H1 (cell line): Measurements from ENCODE around the gene CDH2. TPM values are rescaled to one million over a fixed set of nuclear protein-coding genes. Genes with fewer than 3 reads are reported as not detected.

Experiments used
- CTCF ChIA-PET: fragments of 300-600 bp; sonication (Branson Sonifier 250); formaldehyde crosslinking; loops from one replicate; lab custom pipeline; 2021; ENCODE audit not compliant: partially characterized antibody; lab: Charles Lee
- POLR2A ChIA-PET: fragments of 300-600 bp; sonication (Branson Sonifier 250); formaldehyde crosslinking; loops from one replicate; lab custom pipeline; 2021; ENCODE audit warnings: inconsistent platforms; ENCODE audit not compliant: partially characterized antibody; lab: Charles Lee
- DNase-seq, 2 experiments: peaks; one replicate each; pipeline versions ENCODE4 v3.0.0 to v3.0.0-alpha.2; 2010 to 2022; ENCODE audit warnings: low spot score in 2 of 2, low read depth in 1 of 2, mixed read lengths in 1 of 2
- FAIRE-seq: peaks from 2 replicates; lab custom pipeline; 2011; peaks lifted over from hg19 to GRCh38; lab: Jason Lieb, UNC
- H2AFZ ChIP-seq: 2 replicates; pipeline ENCODE4 v1.8.1; 2012; ENCODE audit warnings: low read length, inconsistent platforms
- H2AK5ac ChIP-seq: 2 replicates; pipeline ENCODE4 v1.6.1; 2013; ENCODE audit warnings: low read depth, low read length
- H2BK120ac ChIP-seq: replicated peaks from 2 replicates; pipeline ENCODE3; 2013; ENCODE audit warnings: low read depth, low read length, inconsistent platforms
- H2BK12ac ChIP-seq: 2 replicates; pipeline ENCODE4 v1.6.1; 2013; ENCODE audit warnings: low read depth, low read length
- H2BK15ac ChIP-seq: 2 replicates; pipeline ENCODE4 v1.6.1; 2013; ENCODE audit warnings: low read length
- H2BK20ac ChIP-seq: 2 replicates; pipeline ENCODE4 v1.6.1; 2013; ENCODE audit warnings: low read length
- H2BK5ac ChIP-seq: 2 replicates; pipeline ENCODE4 v1.6.1; 2013; ENCODE audit warnings: low read depth, low read length
- H3K14ac ChIP-seq: 2 replicates; pipeline ENCODE4 v1.6.1; 2013; ENCODE audit warnings: inconsistent platforms; ENCODE audit not compliant: insufficient read length
- H3K18ac ChIP-seq: 2 replicates; pipeline ENCODE4 v1.6.1; 2013; ENCODE audit warnings: low read length; ENCODE audit errors: extremely low read depth
- H3K23ac ChIP-seq: 2 replicates; pipeline ENCODE4 v1.6.1; 2013; ENCODE audit warnings: inconsistent platforms; ENCODE audit not compliant: insufficient read length
- H3K23me2 ChIP-seq: 2 replicates; pipeline ENCODE4 v1.6.1; 2013; ENCODE audit warnings: low read depth, low read length
- H3K27ac ChIP-seq: 2 replicates; pipeline ENCODE4 v1.6.1; 2011; ENCODE audit warnings: low read depth, low read length, inconsistent platforms
- H3K27me3 ChIP-seq, 4 experiments: replicated peaks in 1 of 4; 1 replicate in 1 of 4; 2 replicates in 3 of 4; pipeline versions ENCODE4 v1.6.1 to v1.8.1; 2011 to 2013; ENCODE audit warnings: low read length in 3 of 4, mild to moderate bottlenecking in 3 of 4, inconsistent platforms in 2 of 4, mixed read lengths in 2 of 4, moderate library complexity in 1 of 4; ENCODE audit not compliant: control insufficient read depth in 3 of 4, insufficient read depth in 3 of 4; ENCODE audit errors: extremely low read depth in 1 of 4
- H3K36me3 ChIP-seq, 4 experiments: 2 replicates each; pipeline versions ENCODE4 v1.6.1 to v1.8.1; 2011 to 2013; ENCODE audit warnings: mild to moderate bottlenecking in 4 of 4, low read length in 3 of 4, moderate library complexity in 2 of 4, control low read depth in 1 of 4, inconsistent platforms in 1 of 4; ENCODE audit not compliant: insufficient read depth in 4 of 4, control insufficient read depth in 2 of 4
- H3K4ac ChIP-seq: replicated peaks from 2 replicates; pipeline ENCODE3; 2013; ENCODE audit warnings: low read length, low read depth, mixed read lengths, inconsistent platforms; ENCODE audit not compliant: insufficient read length
- H3K4me1 ChIP-seq, 4 experiments: replicated peaks in 1 of 4; 1 replicate in 1 of 4; 2 replicates in 3 of 4; pipeline versions ENCODE4 v1.6.1 to v1.8.1; 2011 to 2013; ENCODE audit warnings: low read length in 3 of 4, inconsistent platforms in 2 of 4, mixed read lengths in 1 of 4; ENCODE audit not compliant: insufficient read depth in 4 of 4, control insufficient read depth in 3 of 4
- H3K4me2 ChIP-seq, 2 experiments: 2 replicates each; pipeline versions ENCODE4 v1.6.1 to v1.8.1; 2011 to 2013; ENCODE audit warnings: low read depth in 2 of 2, low read length in 2 of 2, control low read depth in 1 of 2, inconsistent platforms in 1 of 2, mild to moderate bottlenecking in 1 of 2; ENCODE audit not compliant: insufficient read depth in 1 of 2
- H3K4me3 ChIP-seq, 4 experiments: fragments of 200-600, 300-600 bp in 1 of 4; sonication (generic), shearing (Covaris generic), sonication (Bioruptor Twin) in 1 of 4; 2 replicates each; pipeline versions ENCODE4 v1.5.1 to v1.8.1; 2011 to 2016; ENCODE audit warnings: low read length in 4 of 4, low read depth in 3 of 4, control low read depth in 2 of 4, inconsistent platforms in 2 of 4, mild to moderate bottlenecking in 2 of 4, mixed read lengths in 1 of 4, moderate library complexity in 1 of 4; ENCODE audit not compliant: insufficient read depth in 2 of 4; ENCODE audit errors: extremely low read depth in 1 of 4
- H3K56ac ChIP-seq: replicated peaks from 2 replicates; pipeline ENCODE3; 2013; ENCODE audit warnings: low read depth, mild to moderate bottlenecking, mixed read lengths, low read length, inconsistent platforms; ENCODE audit not compliant: insufficient read length
- H3K79me1 ChIP-seq: 2 replicates; pipeline ENCODE4 v1.6.1; 2013; ENCODE audit warnings: low read depth, low read length, control low read depth
- H3K79me2 ChIP-seq, 2 experiments: 2 replicates each; pipeline versions ENCODE4 v1.6.1 to v1.8.1; 2012 to 2013; ENCODE audit warnings: low read length in 2 of 2, mild to moderate bottlenecking in 2 of 2, inconsistent platforms in 1 of 2; ENCODE audit not compliant: insufficient read depth in 2 of 2, control insufficient read depth in 1 of 2
- H3K9ac ChIP-seq, 4 experiments: replicated peaks in 1 of 4; 1 replicate in 1 of 4; 2 replicates in 3 of 4; pipeline versions ENCODE4 v1.6.1 to v1.8.1; 2011 to 2013; ENCODE audit warnings: low read depth in 3 of 4, low read length in 3 of 4, control low read depth in 2 of 4, mild to moderate bottlenecking in 2 of 4, moderate library complexity in 2 of 4, inconsistent platforms in 1 of 4; ENCODE audit errors: extremely low read depth in 1 of 4
- H3K9me3 ChIP-seq, 2 experiments: 2 replicates each; pipeline versions ENCODE4 v1.6.1 to v1.8.1; 2012 to 2013; ENCODE audit warnings: mild to moderate bottlenecking in 2 of 2, moderate library complexity in 2 of 2, control low read depth in 1 of 2, inconsistent platforms in 1 of 2, low read depth in 1 of 2, low read length in 1 of 2, mixed read lengths in 1 of 2; ENCODE audit not compliant: insufficient read depth in 2 of 2
- H4K20me1 ChIP-seq, 2 experiments: replicated peaks in 1 of 2; 2 replicates each; pipeline versions ENCODE3 to v1.8.1; 2011 to 2013; ENCODE audit warnings: inconsistent platforms in 2 of 2, low read length in 2 of 2, mild to moderate bottlenecking in 1 of 2; ENCODE audit not compliant: insufficient read depth in 2 of 2, control insufficient read depth in 1 of 2
- H4K5ac ChIP-seq: 2 replicates; pipeline ENCODE4 v1.6.1; 2013; ENCODE audit warnings: low read length, low read depth, mixed read lengths, inconsistent platforms; ENCODE audit not compliant: insufficient read length
- H4K8ac ChIP-seq: 2 replicates; pipeline ENCODE4 v1.8.0; 2013; ENCODE audit warnings: mild to moderate bottlenecking, moderate library complexity, low read length, inconsistent platforms; ENCODE audit not compliant: insufficient read depth; ENCODE audit errors: extremely low read depth
- H4K91ac ChIP-seq: replicated peaks from 2 replicates; pipeline ENCODE3; 2013; ENCODE audit warnings: low read length, mixed read lengths, inconsistent platforms; ENCODE audit not compliant: insufficient read length
- ATF2 ChIP-seq: IDR thresholded peaks from 2 replicates; pipeline ENCODE4 v1.6.1; 2012; ENCODE audit warnings: low read length, inconsistent platforms
- CHD1 ChIP-seq: IDR thresholded peaks from 2 replicates; pipeline ENCODE4 v1.6.1; 2012; ENCODE audit warnings: low read depth, low read length, improper control_type of control experiment
- MAX ChIP-seq: IDR thresholded peaks from 2 replicates; pipeline ENCODE4 v1.6.1; 2012; ENCODE audit warnings: inconsistent platforms
- SP4 ChIP-seq: IDR thresholded peaks from 2 replicates; pipeline ENCODE4 v1.6.1; 2012; ENCODE audit warnings: low read length, inconsistent platforms
- WGBS, 2 experiments: shearing (Covaris generic) in 1 of 2; methylation state at CpG; one replicate each; pipeline versions ENCODE4 v1.1.6 to v1.1.7; 2013 to 2015; ENCODE audit warnings: low lambda C conversion rate in 2 of 2, mixed read lengths in 2 of 2, inconsistent platforms in 1 of 2, low coverage in 1 of 2, missing lambda C conversion rate in 1 of 2; ENCODE audit not compliant: insufficient replicate concordance in 2 of 2, insufficient coverage in 1 of 2, insufficient read length in 1 of 2; ENCODE audit errors: extremely low coverage in 1 of 2, missing lambda C conversion rate in 1 of 2; 5-methylcytosine and 5-hydroxymethylcytosine counted together
- polyA plus RNA-seq, 7 experiments: library from polyadenylated mRNA; depleted of rRNA in 3 of 7; stranded (reverse) in 5 of 7; unstranded in 2 of 7; fragments of >200 nt in 5 of 7; fragments of 200-250 nt in 2 of 7; gene quantifications; 1 replicate in 5 of 7; 2 replicates in 1 of 7; 4 replicates in 1 of 7; pipeline versions ENCODE4 v1.2.1 to v1.2.3, GENCODE V29; 2011 to 2013; ENCODE audit warnings: missing spikeins in 2 of 7, mixed read lengths in 2 of 7
- total RNA-seq: library from RNA; stranded (reverse); fragmentation: NEBNext Ultra II Directional; extraction: Animal tissue kit (Norgen Biotek cat#: 25700); gene quantifications from 2 replicates; pipeline ENCODE4 v1.2.1, GENCODE V29; 2021

Gene CDH2
- total and polyA plus RNA-seq, 2 of the 8 experiments (the other 6 are each of a cell fraction or from before 2014, with no cell fraction given): 15.0 to 56.5 TPM

DNA sequence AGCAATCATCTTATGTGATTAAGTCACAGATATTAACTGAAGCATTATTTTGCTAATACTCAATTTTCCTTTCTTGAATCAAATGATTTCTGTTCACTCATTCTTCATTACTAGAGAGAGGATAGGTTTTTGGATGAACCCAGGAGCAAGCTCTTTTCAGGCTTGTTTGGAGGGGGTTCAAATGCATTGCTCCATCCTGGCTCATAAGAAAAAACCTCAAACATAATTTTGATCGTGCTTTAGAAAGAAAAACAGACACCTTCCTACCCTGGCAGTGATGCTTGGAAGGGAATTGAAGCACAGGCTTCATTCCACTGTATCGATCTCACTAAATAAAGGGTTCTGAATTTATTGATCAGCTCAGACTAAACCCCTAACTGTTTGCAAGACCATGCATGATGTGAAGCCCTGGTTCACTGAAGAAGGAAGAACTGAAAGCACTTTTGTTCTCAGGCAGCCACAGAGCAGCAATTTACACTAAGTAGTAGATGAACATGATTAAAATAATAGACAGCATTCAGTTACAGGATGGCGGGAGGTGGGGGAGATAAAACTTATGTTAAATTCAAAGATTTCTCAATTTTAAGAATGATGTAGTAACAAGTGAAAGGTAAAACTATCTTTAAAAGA is 53.4 kb downstream of the CDH2 start:
- Histone ChIP-seq H2BK12ac (no peak overlapping the region), H4K8ac (no peak overlapping the region)
- 88% methylated on average over 3 of the region's 3 CpGs; no CpG with 5 or more reads in 1 of the 2 experiments for WGBS, 2 experiments
- CTCF ChIA-PET: no interaction called here
- TF ChIP-seq SP4: no peak
- TF ChIP-seq CHD1: no peak
- no peak for TF ChIP-seq MAX
- TF ChIP-seq ATF2: no peak
- TF ChIP-seq, all 59 proteins: peak for 0
- H3K9me3 ChIP-seq: no peaks in the 10 kb centered on the region
- H3K79me2 ChIP-seq: no peaks in the 10 kb centered on the region
- no peaks in the 10 kb centered on the region for H4K20me1 ChIP-seq
- no peak overlapping the region for H3K18ac ChIP-seq
- H3K4me2 ChIP-seq: no peak overlapping the region
- H3K23ac ChIP-seq: no peak overlapping the region
- H3K9ac ChIP-seq: no peak overlapping the region
- H3K4me3 ChIP-seq: no peak overlapping the region
- H3K27me3 ChIP-seq: no peaks in the 10 kb centered on the region
- H3K79me1 ChIP-seq: no peaks in the 10 kb centered on the region
- H4K91ac ChIP-seq: no peak overlapping the region
- FAIRE-seq (no peak), DNase-seq (no peak)
- no peak overlapping the region for H2BK20ac ChIP-seq
- no peak overlapping the region for H4K5ac ChIP-seq
- H2BK15ac ChIP-seq: no peak overlapping the region
- H3K27ac ChIP-seq: no peak overlapping the region
- no peaks in the 10 kb centered on the region for H3K23me2 ChIP-seq
- POLR2A ChIA-PET: no interaction called here
- peaks cover 0 to 4% (median 0%) of the 10 kb centered on the region in 4 experiments; a peak in 1 of 7 replicates for H3K4me1 ChIP-seq
- H2BK120ac ChIP-seq: no peak overlapping the region
- no peak overlapping the region for H2AK5ac ChIP-seq
- H3K4ac ChIP-seq: no peak overlapping the region
- H3K14ac ChIP-seq: no peak overlapping the region
- H2AFZ ChIP-seq: no peak overlapping the region
- H3K36me3 ChIP-seq: no peaks in the 10 kb centered on the region; a peak in 1 of 8 replicates
- H2BK5ac ChIP-seq: no peak overlapping the region
- H3K56ac ChIP-seq: no peak overlapping the region
